DMS114 treated with DMSO at 0.1 percent for 48 hours (cell line): ENCODE measurements around the gene HDAC6.
"Not testable (repeated sequence)": the region's sequence is repeated elsewhere in the genome, so short reads cannot be mapped to it uniquely, and the experiment has no call there.

Source experiments
- DNase-seq: peaks from one replicate; lab custom pipeline; 2025; ENCODE audit not compliant: unreplicated experiment; lab: John Stamatoyannopoulos, UW

HDAC6 gene

DNA sequence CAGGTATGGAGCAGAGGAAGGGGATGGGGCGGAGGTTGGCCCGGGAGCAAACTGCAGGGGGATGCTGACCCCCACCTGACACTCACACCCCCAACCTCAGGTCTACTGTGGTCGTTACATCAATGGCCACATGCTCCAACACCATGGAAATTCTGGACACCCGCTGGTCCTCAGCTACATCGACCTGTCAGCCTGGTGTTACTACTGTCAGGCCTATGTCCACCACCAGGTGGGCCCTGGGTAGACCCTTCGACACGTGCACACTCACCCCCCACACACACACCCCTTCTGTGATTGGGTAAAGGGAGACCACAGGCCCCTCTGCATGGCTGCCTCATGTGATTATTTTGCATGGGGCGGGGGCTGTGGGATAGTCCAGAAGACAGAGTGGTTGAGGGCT, 22.2 kb downstream of the HDAC6 start:
- no peak for DNase-seq

DNA sequence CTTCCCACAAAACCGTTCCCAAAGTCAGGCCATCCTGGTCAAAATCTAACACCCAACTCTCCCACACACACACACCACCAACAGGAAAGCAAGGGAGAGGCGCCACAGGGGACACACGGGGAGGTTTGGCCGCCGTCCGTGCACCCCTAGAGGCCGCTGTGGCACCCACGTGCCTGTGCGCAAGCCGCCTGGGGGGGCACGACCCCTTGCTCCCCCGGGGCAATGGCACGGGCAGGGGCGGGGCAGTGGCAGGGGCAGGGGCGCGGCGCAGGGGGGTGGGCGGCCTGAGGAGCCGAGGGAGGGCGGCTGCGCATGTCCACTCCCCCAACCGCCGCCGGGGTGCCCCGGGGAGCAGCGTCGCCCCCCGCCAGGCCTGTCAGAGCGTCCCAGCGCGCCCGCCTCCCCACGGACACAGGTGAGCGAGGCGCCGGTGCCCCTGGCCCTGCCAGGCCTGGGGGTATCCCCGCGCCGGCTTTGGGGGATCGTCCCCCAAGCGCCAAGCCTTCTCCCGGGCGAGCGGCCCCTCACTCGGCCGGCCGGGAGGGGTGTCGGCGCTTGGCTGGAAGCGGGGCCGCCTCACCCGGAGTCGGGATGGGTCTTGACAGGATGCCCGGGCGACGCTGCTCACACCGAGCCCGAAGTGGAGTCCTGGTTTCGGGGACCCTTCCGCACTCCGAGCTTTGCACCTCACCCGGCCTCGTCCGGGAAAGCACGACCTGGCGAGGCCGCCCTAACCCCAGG, 24.4 kb downstream of the HDAC6 start, which contains the start of gene ERAS:
ERAS (plus strand) TSS at position 379 of the 741 bp plus-strand sequence. CDS start 2,611 bp downstream, outside the sequence.
- no peak for DNase-seq

DNA sequence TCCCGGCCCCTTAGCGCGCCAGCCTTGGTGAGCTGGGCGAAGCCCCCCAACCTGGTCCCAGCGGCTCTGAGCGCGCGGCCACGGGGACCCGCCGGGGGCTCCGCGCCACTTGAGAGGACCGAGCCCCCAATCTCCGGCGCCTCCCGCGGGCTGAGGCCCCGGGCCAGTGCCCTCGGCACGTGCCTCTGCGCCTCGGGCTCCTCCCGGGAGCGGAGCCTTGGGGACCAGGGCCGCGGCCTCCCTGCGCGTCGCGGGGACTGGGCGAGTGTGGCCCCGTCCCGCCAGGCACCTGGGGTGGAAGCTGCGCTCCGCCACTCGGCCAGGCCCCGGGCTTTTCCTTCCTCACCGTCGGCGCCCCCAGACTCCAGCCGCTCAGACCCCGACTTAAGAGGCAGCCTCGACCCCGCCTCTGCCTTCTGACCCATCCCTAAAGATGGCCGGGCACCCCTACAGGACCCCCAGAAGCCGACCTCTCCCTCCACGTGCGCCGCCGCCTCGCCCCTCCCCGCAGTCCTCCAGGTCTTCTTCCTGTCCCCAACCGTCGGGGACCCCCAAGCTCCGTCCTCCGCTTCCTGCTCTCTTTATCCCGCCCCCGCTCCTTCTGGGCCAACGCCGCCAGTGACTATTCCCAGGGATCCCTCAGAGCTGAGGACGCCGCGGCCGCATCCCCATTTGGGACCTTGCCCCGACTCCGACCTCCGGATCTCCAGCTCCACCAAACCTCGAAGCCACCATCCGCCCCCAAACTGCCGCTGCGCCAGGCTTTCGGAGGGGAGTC, 25.2 kb downstream of the HDAC6 start:
- DNase-seq, result no peak

GRCh38 chrX:48827654-48827968, 25.7 kb downstream of the HDAC6 start:
- DNase-seq, result no peak

DNA sequence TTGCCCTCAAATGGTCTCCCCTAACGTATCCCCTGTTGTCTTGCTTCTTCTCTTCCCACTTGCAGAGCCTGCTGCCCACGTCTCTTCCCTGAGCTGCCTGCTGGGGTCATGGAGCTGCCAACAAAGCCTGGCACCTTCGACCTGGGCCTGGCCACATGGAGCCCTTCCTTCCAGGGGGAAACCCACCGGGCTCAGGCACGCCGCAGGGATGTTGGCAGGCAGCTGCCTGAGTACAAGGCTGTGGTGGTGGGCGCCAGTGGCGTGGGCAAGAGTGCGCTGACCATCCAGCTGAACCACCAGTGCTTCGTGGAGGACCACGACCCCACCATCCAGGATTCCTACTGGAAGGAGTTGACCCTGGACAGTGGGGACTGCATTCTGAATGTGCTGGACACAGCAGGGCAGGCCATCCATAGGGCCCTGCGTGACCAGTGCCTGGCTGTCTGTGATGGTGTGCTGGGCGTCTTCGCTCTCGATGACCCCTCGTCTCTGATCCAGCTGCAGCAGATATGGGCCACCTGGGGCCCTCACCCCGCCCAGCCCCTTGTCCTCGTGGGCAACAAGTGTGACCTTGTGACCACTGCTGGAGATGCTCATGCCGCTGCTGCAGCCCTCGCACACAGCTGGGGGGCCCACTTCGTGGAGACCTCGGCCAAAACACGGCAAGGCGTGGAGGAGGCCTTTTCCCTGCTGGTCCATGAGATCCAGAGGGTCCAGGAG, 27.3 kb downstream of the HDAC6 start:
- DNase-seq, result no peak

DNA sequence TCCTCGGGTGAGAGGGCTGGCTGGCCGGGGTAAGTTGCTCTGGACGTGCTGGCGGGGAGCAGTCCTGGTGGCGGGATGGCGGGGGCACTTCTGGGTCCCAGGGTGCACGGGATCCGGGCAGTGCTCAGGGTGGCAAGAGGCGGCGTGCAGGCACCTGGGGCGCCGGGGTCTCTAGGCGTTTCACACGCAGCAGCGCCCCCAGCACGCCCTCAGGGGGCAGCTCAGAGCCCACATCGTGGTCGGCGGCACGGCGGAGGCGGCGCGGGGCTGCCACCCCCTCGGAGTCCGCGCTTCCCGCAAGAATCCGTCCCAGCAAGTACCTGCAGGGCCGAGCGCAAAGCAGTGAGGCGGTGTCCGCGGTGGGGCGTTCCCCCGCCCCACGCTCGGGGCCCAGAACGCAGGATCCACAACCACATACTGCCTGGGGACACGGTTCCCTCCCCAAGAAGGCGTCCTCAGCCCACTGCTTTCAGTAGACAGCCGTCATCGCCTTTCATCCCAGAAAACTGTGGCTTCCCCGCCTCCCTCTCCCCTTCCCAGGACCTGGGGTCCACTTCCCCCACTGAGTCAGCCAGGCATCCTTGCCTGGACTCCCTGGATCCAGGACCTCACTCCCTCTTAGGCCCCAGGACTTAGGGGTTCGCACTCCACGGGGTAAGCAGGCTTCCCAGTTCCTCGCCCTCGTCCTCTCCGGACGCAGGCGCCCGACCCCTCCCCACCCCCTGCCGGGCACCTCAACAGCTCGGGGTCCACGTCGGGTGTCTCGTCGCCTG, 29.5 kb downstream of the HDAC6 start:
- no peak for DNase-seq

GRCh38 chrX:48831909-48832291, 30.0 kb downstream of the HDAC6 start:
- DNase-seq, result no peak

GRCh38 chrX:48833542-48834138, 31.8 kb downstream of the HDAC6 start:
- no peak for DNase-seq

- DNase-seq, result no peak
These were observed 32.5 kb downstream of the HDAC6 start for GRCh38 chrX:48834383-48834709.

GRCh38 chrX:48835524-48836329, 33.9 kb downstream of the HDAC6 start, which contains the start of gene PCSK1N:
PCSK1N (minus strand) TSS chrX:48835610; CDS start chrX:48835532, 78 bp downstream.
- peak; percentile 20 for DNase-seq

GRCh38 chrX:48839686-48840085, 37.8 kb downstream of the HDAC6 start:
- DNase-seq, result no peak

DNA sequence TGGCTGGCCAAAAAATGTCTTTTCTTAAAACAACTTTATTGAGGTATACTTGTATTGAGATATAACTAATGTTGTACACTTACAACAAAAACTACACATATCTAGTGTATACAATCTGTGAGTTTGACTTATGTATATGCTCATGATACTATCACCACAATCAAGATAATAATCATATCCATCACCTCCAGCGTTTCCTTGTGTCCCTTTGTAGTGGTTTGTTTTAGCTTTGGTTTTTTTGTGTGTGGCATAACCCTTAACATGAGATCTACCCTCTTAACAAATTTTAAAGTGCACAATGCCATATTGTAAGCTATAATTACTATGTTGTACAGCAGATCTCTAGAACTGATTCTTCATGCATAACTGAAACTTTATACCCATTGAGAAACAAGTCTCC, 47.0 kb downstream of the HDAC6 start:
- DNase-seq, result no peak

DNA sequence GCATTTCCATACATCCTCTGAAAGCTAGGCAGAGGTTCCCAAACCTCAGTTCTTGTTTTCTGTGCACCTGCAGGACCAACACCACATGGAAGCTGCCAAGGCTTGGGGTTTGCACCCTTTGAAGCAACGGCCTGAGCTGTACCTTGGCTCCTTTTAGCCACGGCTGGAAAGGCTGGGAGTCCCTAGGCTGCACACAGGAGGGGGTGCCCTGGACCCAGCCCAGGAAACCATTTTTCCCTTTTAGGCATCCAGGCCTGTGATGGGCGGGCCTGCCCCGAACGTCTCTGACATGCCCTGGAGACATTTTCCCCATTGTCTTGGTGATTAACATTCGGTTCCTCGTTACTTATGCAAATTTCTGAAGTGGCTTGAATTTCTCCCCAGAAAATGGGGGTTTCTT, 51.0 kb downstream of the HDAC6 start:
- DNase-seq, result no peak

DNA sequence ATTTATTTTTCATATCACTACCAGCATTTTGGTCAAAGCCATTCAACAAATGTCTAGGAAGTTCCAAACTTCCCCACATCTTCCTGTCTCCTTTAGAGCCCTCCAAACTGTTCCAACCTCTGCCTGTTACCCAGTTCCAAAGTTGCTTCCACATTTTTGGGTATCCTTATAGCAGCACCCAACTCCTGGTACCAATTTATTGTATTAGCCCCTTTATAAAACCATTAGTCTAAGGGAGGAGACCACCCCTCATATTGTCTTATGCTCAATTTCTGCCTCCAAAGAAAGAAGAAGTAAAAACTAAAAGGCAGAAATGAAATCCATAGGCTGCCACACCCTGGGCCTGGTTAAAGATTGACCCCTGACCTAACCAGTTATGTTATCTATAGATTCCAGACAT, 51.6 kb downstream of the HDAC6 start:
- not testable (repeated sequence) for DNase-seq

DNA sequence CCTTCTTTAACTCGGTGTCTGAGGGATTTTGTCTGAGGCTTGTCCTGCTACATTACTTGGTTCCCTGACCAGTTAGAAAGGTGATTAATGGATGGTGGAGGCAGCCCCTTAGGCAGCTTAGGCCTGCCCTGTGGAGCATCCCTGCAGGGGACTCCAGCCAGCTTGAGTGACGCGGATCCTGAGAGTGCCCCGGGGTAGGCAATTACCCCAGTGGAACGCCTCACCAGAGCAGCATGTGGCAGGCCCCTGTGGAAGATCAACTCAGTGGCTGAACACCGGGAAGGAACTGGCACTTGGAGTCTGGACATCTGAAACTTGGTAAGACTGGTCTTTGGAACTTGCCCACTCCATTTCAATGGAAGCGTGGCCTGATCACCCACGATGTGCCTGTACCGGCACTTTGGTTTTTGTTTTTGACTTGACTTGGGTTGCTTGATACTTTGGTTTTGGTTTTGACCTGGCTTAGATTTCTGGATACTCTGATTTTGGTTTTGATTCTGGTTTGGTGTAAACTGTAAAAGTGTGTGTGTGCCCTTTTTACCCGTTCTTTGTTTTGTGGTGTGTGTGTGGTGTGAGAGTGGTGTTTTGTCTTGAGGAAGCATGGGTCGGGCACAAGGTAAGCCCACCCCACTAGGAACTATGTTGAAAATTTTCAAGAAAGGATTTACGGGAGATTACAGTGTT, 52.4 kb downstream of the HDAC6 start:
- not testable (repeated sequence) for DNase-seq

GRCh38 chrX:48854898-48855297, 53.0 kb downstream of the HDAC6 start:
- peak; percentile 41 for DNase-seq

GRCh38 chrX:48864210-48864609, 62.3 kb downstream of the HDAC6 start:
- DNase-seq, result no peak

GRCh38 chrX:48872017-48872416, 70.2 kb downstream of the HDAC6 start:
- not testable (repeated sequence) for DNase-seq
